D341Med (cell line): ENCODE results near the gene CHRNB1.
"Not testable (repeated sequence)": the region's sequence is repeated elsewhere in the genome, so short reads cannot be mapped to it uniquely, and the experiment has no call there.

Source experiments
- DNase-seq: peaks from one replicate; pipeline ENCODE4 v3.0.0; 2012; ENCODE audit warnings: low spot score

CHRNB1 gene

DNA sequence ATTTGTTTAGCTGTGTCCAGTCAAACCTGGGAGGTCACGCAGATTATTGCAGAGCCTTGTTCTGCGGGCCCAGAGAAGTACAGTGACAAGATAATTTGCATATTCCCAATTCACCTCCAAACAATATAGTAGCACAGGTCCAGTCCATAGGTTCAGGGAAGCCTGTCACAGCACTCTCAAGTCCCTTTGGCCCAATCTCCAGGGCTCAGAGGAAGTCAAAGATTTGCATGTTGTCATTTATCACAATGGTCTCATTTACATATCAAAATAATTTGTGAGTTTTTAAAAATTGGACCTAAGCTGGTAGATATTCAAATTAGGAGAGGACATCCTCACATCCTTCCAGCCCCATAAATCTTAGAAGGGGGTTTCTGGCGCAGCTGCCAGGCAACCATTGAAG lies 22.6 kb downstream of the CHRNB1 start:
- no peak for DNase-seq

DNA sequence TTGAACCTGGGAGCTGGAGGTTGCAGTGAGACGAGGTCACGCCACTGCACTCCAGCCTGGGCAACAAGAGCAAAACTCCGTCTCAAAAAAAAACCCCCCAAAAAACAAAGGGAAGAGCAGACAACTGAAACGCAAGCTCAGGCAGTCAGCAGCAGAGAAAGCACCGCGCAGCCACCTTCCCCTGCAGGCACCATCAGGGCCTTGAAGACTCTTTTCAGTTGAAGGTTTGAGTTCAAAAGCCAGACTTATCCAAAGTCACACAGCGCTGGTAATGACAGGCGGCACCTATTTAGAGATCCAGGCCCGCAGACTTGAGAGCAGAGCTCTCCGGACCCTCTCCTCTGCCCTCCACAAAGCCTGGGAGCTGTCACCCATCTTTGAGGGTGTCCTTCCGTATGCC lies 23.4 kb downstream of the CHRNB1 start:
- no peak for DNase-seq

DNA sequence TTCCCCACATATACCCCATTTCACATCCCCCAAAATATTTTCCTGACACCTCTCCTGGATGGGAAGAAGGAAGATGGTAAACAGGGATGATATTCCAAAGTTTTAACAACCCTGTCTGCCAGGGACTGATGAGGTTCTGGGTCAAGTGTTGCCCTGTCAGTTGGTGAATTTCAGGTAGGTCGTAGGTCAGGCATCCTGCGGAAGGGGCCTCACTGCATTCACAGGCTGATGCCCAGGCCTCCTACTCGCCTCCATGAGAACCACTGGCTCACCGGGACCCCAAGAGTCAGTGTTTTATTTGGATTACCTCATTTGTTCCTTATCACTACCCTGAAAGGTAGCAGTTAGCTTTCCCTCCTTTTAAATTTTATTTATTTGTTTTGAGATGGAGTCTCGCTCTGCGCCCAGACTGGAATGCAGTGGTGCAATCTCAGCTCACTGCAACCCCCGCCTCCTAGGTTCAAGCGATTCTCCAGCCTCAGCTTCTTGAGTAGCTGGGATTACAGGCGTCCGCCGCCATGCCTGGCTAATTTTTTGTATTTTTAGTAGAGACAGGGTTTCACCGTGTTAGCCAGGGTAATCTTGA lies 24.0 kb downstream of the CHRNB1 start:
- no peak for DNase-seq

DNA sequence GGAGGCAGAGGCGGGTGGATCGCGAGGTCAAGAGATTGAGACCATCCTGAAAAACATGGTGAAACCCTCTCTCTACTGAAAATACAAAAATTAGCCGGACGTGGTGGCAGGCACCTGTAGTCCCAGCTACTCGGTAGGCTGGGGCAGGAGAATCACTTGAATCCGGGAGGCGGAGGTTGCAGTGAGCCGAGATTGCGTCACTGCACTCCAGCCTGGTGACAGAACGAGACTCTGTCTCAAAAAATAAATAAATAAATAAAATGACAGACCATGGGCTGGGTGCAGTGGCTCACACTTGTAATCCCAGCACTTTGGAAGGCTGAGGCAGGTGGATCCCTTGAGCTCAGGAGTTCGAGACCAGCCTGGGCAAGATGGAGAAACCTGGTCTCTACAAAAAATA lies 25.0 kb downstream of the CHRNB1 start:
- DNase-seq = not testable (repeated sequence)

DNA sequence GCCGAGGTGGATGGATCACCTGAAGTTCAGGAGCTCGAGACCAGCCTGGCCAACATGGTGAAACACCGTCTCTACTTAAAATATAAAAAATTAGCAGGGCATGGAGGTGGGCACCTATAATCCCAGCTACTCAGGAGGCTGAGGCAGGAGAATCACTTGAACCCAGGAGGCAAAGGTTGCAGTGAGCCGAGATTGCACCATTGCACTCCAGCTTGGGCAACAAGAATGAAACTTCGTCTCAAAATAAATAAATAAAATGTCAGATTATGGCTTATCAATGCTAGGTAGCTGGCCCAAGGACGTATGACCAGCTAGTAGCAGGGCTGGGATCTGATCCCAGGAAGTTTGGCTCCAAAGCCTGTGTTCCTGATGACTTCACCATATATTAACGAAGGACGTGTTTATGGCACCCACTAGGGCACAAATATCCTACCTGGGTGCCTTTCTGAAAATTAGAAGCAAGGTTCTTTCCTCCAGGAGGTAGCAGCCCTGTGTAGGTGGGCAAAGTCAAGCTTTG lies 25.7 kb downstream of the CHRNB1 start:
- not testable (repeated sequence) for DNase-seq

DNA sequence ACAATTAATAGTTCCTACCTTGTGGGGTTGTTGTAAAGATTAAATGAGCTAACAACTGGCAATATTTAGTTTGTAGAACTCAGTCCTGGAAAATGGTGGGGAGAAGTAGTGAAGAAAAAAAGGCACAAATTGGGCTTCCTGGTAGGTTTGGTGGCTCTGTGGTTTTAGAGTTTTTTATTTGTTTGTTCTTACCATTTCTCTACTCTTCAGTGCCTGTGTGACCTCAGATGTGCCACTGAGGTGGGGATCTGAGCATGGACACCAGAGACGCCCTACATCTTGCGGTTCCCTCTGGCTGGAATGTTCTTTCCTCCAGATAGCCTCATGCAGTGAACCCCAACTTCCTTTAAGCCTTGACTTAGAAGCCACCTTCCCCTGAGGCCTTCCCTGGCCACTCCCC lies 26.9 kb downstream of the CHRNB1 start:
- DNase-seq = no peak

DNA sequence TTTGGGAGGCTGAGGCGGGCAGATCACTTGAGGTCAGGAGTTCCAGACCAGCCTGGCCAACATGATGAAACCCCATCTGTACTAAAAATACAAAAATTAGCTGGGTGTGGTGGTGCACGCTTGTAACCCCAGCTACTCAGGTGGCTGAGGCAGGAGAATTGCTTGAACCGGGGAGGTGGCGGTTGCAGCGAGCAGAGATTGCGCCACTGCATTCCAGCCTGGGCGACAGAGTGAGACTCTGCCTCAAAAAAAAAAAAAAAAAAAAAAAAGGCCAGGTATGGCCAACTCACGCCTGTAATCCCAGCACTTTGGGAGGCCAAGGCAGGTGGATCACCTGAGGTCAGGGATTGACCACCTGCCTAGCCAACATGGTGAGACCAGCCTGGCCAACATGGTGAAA lies 29.9 kb downstream of the CHRNB1 start:
- not testable (repeated sequence) for DNase-seq

DNA sequence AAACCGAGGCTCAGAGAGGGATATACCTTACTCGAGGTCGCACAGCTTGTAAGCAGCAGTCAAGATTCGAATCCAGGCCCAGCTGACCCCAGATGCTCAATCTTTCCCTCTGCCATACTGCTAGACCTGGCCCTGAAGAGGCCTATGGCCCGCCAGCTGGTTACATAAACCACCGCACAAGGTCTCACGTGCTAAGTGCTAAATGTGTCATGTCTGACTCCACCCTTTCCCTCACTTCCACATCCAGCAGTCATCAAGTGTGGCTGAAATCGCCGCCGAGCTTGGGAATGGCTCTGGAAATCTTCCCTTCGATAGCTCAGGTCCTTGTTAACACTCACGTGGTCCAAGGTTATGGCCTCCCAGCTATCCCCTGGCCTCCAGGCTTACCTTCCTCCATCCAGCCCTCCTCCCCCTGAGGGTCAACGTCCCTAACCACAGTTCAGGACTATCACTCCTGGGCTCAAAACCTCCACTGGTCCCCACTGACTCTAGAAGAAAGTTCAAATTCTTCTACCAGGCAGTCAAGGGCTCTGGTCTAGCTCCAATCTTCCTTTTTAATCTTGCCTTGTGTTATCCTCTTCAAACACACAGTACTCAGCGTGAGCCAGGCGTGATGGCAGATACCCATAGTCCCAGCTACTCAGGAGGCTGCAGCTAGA lies 31.0 kb downstream of the CHRNB1 start:
- DNase-seq = no peak

DNA sequence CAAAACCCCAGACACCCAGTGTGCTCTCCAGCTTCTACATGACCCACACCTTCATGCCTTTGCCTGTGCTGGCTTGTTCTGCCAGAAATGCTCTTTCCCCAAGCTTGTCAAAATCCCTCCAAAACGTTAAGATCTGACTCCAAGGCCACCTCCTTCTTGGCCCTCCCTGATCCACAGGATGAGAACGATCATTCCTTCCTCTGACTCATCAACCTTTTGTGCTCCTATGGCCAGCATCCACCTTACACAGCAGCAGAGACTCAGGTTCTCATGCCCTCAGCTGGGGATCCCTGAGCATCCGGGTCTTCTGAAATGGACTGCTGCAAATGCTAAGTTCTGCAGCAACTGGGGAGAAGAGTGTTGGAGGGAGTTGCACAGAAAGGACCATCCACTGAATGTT lies 31.6 kb downstream of the CHRNB1 start:
- DNase-seq = no peak

DNA sequence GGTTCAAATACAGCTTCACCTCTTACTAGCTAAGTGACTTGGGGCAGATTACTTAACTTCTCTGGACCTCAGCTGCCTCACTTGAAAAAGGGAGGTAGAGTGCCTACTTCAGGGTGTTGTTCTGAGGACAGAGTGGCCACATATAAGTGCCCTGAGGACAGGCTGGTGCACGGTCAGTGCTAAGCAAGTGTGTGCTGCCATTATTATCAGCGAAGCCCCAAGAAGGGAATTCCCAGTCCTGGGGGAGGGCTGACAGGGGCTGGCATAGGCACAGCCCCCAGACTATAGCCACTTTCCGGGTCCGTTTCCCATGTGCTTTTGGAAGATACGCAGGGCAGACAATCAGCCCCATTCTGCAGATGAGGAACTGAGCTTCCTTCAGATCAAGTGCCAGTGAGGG lies 32.1 kb downstream of the CHRNB1 start:
- DNase-seq = no peak

DNA sequence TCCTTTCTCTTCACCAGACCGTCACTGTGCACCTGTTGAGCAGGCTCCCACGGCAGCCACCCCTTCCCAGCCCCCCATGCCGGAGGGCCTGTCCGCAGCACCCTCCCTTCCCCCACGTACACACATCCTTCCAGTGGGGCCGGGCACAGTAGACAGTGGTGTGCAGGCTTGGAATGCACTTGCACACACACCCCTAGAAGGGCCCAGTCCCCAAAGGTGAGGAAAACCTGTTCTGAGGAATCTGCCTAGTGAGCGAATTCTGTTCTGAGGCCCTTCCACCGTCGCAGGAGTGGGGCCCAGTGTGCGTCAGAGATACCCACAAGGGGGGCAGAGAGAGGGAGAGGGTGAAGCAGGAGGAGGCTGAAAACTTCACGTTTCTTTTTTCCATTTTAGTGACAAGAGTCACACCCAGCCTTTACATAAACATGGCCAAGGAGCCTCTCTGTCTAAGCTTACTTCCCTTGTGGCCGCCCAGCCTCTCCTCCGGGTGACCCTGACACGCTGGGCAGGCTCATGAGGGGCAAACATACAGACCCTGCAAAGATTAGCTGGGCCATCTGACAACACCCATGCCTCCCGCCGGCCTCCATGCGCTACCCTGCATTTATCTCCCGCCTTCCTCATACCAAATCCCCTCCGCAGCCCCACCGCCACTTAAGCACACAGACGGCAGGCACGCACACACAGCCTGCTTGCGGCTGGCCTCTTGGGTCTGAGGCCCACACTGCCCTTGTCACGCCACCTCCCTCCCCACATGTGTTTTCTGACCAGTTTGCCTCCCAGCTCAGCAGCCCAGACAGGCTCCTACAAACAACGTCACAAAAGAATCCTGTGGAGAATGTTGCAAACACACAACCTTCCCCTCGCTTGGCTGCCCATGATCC lies 32.8 kb downstream of the CHRNB1 start:
- DNase-seq = peak; percentile 54

DNA sequence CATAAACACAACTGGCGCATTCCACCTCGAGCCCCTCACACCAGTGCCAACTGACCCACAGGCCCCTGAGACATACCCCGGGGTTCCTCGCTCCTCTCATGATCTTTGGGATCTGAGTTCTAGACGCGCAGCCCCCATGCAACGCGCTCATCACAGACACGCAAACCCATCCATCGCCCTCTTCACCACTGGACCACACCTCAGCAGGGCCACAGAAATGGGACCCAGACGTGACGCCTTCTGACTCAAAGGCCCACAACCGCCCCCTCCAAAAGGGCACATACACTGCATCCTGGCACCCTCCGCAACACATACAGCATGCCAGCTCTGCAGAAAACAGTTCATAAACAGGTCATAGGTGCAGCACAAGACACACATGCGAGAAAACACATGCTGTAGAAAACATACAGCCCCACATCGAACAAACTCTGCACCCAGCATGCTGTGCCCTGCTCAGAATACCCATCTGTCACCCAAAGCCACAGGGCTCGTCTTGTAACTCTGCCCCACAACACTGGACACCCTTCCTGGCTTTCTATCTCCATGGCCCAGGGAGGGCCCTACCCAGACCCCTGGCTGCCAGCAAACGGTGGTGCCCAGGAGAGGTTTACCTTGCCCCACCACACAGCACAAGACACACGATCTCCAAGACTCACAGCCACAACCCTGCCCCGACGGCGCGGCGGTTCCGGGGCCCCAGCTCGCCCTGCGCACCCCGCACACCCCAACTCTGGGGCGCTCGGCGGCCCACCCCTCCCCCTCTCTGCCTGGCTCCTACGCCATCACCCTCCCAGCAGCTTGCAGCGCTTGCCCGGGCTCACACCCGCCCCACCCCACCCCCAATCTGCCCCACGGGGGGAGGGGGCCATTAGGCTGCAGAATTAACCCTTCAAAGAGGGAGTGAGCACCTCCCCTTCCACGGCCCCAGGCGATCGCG lies 33.7 kb downstream of the CHRNB1 start:
- DNase-seq = peak; percentile 71

DNA sequence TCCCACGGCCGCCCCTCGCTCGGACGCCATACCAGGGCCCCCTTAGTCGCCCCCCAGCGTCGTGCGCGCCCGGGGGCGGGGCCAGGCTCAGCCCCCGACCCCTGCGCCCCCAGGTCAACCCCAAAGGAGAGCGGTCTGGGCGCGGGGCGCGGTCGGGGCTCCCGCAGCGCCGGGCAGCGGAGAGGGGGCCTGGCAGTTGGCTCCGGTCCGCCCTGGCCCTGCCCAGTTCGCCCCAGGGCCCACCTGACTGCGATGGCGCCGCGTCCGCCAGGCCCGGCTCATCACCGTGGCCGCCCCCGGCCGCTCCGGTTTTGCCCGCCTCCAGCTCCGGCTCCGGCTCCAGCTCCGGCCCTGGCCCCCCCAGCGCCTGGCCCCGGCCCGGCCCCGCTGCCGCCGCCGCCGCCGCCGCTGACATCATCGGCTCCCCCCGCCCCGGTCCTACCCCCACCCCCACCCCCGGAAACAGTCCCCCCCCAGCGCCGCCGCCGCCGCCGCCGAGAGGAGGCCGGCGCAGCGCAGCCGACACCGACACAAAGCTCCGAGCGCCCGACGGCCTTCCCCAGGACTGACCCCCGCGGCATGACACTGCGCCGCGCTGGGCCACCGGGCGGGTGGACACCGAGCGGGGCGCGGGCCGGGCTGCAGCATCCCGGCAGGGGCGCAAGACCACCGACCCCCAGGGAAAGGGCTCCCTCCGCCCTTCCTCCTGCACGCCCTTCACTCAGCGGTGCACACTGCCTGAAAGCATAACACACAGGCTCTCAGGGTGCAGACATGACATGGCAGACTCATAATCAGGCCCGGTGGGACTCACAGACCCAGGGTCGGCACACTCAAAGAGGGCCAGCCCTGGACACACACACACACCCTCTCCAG lies 34.6 kb downstream of the CHRNB1 start, which contains the start of gene ZBTB4:
Gene ZBTB4, minus strand, starts transcription at position 419 of the 876 bp plus-strand sequence. CDS start 12,830 bp downstream, outside the sequence.
- peak; percentile 62 for DNase-seq

DNA sequence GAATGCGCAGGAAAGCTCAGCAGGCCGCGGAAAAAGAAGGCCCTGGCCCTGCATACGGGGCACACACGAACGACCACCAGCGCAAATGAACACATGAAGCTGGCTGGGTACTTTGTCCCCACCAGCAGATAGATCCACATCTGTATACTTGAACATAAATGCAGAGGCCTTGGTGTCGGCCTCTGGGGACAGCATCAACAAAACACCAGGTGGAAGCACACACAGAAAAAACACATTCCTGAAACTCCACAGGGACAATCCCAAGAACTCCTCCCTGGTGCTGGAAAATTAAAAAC lies 35.2 kb downstream of the CHRNB1 start:
- DNase-seq = no peak

DNA sequence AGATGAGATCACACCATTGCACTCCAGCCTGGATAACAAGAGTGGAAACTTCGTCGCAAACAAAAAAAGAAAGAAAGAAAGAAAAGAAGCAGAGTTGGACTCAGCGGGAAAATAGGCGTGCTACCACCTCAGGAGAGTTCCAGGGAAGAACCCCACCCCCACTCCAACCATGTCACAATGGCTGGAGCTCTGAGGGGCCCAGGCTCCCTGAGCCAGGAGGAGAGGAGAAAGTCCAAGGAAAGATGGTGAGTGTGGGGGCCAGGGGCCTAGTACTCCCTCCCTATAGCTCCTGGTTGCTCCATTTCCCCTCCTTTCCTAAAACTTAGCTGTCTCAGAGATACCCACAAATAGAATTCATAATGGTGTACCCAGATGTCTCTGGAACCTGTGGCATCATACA lies 36.4 kb downstream of the CHRNB1 start, which contains the start of gene SLC35G6:
Gene SLC35G6, plus strand, starts transcription at position 172 of the 400 bp plus-strand sequence. Its CDS starts 71 bp downstream, at position 243.
- DNase-seq = not testable (repeated sequence)

DNA sequence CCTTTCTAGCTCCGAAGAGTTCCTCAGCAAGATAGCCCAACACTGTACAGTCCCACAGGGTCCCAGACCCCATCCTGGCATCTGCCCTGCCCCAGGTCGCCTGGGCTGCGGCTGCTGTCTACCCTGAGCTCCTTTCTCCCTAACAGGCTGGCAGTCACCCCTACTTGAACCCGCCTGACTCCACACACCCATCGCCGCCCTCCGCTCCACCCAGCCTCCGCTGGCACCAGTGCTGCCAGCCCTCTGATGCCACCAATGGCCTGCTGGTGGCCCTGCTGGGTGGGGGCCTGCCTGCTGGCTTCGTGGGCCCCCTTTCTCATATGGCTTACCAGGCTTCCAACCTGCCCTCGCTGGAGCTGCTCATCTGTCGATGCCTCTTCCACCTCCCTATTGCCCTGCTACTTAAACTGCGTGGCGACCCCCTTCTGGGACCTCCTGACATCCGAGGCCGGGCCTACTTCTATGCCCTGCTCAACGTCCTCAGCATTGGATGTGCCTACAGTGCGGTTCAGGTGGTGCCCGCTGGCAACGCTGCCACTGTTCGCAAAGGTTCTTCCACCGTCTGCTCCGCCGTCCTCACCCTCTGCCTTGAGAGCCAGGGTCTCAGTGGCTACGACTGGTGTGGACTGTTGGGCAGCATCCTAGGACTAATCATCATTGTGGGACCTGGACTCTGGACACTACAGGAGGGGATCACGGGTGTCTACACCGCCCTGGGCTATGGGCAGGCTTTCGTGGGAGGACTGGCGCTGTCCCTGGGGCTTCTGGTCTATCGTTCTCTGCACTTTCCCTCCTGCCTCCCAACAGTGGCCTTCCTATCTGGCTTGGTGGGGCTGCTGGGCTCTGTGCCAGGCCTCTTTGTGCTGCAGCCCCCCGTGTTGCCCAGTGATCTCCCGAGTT lies 37.2 kb downstream of the CHRNB1 start:
- not testable (repeated sequence) for DNase-seq

DNA sequence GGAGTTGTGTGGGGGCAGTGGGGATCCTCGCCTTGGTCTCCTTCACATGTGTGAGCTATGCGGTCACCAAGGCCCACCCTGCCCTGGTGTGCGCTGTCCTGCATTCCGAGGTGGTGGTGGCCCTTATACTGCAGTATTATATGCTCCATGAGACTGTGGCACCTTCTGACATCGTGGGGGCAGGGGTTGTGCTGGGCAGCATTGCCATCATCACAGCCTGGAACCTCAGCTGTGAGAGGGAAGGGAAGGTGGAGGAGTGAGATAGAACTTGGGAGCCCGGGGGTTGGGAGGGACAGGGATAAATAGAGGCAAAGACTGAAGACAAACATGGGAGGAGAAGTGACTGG lies 37.9 kb downstream of the CHRNB1 start:
- DNase-seq = not testable (repeated sequence)

DNA sequence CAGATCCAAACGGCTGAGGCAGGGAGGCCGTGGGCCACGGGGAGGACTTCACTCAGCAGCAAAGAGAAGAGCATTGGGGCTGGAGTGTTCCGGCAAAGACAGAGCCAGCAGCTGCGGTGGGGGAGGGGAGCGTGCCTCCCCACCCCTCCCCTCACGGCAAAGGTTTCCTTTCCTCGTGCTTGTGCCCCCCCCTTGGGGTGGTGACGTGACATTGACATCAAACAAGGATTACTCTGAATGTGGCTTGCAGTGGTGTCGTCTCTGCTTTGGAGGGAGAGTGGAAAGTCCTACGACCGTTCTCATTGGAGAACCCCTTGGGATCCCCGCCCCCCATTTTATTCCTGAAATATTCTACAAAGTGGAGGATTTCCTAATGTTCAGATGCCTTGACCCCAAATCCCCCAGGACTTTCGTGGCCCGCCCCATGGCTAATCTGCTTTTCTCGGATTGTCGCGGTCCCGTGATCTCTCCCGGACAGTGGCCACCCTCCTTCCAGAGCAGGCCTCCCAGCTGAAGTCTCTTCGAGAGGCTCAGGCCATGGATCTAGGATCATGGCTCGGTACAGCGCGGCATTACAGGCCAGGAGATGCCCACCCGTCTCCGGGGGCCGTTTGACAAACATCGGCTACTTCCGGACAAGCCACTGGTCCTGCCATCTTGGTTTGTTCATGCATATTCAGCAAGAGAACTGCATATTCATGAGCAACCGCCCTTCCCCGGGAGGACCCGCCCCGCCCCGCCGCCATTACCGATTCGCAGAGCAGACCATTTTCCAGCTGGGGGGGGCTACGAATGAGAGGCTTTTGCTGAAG lies 38.6 kb downstream of the CHRNB1 start:
- DNase-seq = peak; percentile 71
